Fibroblast of villous mesenchyme (primary cell): Measurements from ENCODE around the gene KIAA1586. TPM values are rescaled to one million over a fixed set of nuclear protein-coding genes. Genes with fewer than 3 reads are reported as not detected.
"Not testable (repeated sequence)": the region's sequence is repeated elsewhere in the genome, so short reads cannot be mapped to it uniquely, and the experiment has no call there.

Experiments used
- DNase-seq: peaks from one replicate; pipeline ENCODE4 v3.0.0-alpha.2; 2010; ENCODE audit warnings: low read depth
- H3K4me3 ChIP-seq: 2 replicates; pipeline ENCODE4 v1.5.1; 2011; ENCODE audit warnings: low read depth, mild to moderate bottlenecking, low read length
- CTCF ChIP-seq: IDR thresholded peaks from 2 replicates; pipeline ENCODE4 v1.5.1; 2012; ENCODE audit warnings: low read depth, mild to moderate bottlenecking, low read length; ENCODE audit not compliant: insufficient read depth
- total RNA-seq: library from RNA; depleted of rRNA; stranded (reverse); fragments of >200 nt; gene quantifications from 2 replicates; pipeline ENCODE4 v1.2.3, GENCODE V29; 2012

Gene KIAA1586
- total RNA-seq, 1 donor, result 24.6 TPM

GRCh38 chr6:57044568-57044967 is 1.9 kb upstream of the KIAA1586 start:
- no peak overlapping the region for H3K4me3 ChIP-seq
- TF ChIP-seq CTCF, result no peak
- DNase-seq, result no peak

DNA sequence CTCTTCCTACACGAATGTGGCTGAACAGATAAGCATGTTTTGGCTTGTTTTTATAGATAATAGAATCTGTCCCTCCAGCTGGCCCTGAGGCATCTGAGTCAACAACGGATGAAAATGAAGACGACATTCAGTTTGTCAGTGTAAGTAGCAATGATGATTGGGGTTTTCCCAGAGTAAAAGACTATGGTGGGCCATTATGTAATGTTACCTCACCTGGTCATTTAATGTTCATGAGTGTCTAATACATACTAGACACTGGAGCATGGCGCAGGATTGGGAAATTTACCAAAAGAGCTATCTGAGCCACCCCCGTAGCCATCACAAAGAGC is 728 bp downstream of the KIAA1586 start:
- not testable (repeated sequence) for DNase-seq, H3K4me3 ChIP-seq

DNA sequence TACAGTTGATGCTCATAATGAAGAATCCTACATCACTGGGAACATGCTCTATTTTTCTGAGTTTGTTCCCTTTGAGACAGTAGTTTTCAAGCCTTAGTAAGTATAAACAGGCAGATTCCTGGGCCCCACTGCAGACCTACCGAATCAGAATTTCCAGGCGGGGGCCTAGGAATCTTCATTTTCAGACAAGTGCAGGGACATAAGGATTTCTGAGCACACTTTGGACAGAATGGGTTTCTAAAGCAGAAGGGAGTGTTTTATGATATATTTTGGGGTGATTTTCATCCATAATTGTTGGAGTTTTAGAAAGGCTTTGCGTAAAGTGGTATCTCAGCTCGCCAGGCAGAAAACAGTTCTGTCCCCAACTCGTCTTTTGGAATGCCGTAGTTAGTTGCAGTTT is 1.4 kb downstream of the KIAA1586 start:
- not testable (repeated sequence) for DNase-seq
- peak overlapping the region; percentile 60 for H3K4me3 ChIP-seq

DNA sequence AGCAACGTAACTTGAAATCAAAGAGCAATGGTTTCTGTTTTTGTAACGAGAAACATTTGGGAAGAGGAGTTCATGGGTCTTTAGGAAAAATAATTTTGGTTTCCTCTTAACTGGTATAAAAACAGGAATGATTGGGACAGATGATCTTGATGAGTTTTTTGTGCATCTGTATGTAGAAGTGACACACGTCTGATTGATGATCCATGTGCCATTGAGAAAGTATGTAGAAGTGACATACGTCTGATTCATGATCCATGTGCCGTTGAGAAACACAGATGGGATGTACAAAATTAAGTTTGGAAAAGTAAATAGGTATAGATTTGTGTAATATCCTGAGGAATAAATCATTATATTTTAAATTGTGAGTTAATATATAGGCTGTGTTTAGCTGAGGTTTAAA is 2.1 kb downstream of the KIAA1586 start:
- TF ChIP-seq CTCF, result no peak
- peak overlapping the region; percentile 60 for H3K4me3 ChIP-seq
- no peak for DNase-seq

DNA sequence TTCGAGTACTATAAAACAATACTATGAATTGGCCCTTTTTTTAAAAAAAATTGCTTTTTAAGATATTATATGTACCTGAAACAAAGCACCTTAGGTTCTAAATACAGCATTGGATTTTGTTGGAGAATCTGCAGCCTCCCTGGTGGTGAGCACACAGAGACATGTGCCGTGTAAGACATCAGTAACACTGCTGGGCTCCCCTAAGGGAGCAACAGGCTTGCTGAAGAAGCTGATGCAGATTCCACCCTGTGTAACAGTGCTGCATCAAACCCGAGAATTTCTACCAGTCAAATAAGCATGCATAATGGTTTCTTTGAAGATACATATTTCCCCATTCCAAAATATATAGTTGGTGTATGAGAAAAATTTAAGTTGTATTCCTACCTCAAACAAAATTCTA is 17.4 kb downstream of the KIAA1586 start:
- no peak overlapping the region for H3K4me3 ChIP-seq
- DNase-seq, result no peak
- no peak for TF ChIP-seq CTCF

DNA sequence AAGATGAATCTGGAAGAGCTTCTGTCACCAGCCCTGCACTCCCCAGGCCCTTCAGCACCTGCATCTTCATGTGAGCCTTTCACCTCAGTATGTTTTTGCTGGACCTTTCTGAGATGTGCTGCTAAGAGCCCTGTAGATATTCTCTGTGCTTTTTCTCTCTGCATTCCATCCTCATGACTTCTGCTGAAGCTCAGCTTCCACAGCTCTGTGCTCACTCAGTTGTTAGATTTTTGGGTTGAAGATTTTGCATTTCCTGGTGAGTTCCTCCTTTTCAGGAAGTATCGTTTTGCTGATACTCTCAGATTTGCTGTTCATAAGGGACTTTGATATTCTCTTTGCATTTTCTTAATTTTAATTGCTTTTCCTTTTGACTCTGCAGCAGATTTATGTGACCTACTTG is 18.3 kb downstream of the KIAA1586 start:
- DNase-seq, result no peak
- H3K4me3 ChIP-seq, result no peak overlapping the region
- no peak for TF ChIP-seq CTCF

DNA sequence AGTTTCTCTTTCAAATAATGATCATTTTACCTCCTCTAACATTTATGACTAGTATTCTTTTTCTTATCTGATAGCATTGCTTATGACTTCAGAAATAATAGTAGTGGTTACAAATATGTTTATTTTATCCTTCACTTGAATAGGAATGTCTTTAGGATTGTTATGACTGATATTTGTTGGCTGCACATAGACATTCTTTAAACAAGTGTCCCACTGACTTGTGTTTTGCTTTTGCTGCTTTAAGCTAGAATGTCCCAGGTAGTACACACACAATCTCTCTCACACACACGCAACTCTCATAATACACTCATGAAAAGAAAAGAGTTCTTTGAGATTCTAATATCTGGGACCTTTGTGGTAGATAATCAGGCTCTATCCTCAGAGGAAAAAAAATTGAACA is 21.6 kb downstream of the KIAA1586 start:
- TF ChIP-seq CTCF, result no peak
- no peak for DNase-seq
- H3K4me3 ChIP-seq, result no peak overlapping the region

- DNase-seq, result no peak
- no peak for TF ChIP-seq CTCF
- no peak overlapping the region for H3K4me3 ChIP-seq
Observed at GRCh38 chr6:57069228-57069627, 22.7 kb downstream of the KIAA1586 start.
